ENCODE measurements around the gene ALG1.

- TF ChIP-seq CTCF (conservative IDR thresholded peaks at IDR 0.05; ENCODE audit: low read depth in 2 of 2) (no peak), EZH2 (IDR thresholded peaks at IDR 0.05; ENCODE audit: low read depth, unreplicated experiment) (no peak), POLR2AphosphoS5 (IDR thresholded peaks at IDR 0.05; ENCODE audit: low read depth) (no peak), EZH2phosphoT487 (IDR thresholded peaks at IDR 0.05; ENCODE audit: unreplicated experiment) (no peak), REST (IDR thresholded peaks at IDR 0.05; ENCODE audit: unreplicated experiment) (no peak), CREB1 (CRISPR knock-in tag; IDR thresholded peaks at IDR 0.05; ENCODE audit: low read depth) (no peak), ZNF462 (CRISPR knock-in tag; IDR thresholded peaks at IDR 0.05) (no peak), NANOG (IDR thresholded peaks at IDR 0.05; ENCODE audit: borderline replicate concordance) (no peak), ZNF114 (CRISPR knock-in tag; IDR thresholded peaks at IDR 0.05) (no peak), ETS1 (IDR thresholded peaks at IDR 0.05) (no peak), ZNF331 (CRISPR knock-in tag; IDR thresholded peaks at IDR 0.05; ENCODE audit: low read depth) (no peak)
Observed at GRCh38 chr16:5027575-5028235, 43.9 kb upstream of the ALG1 start.

All from GM23338 (cell line).